DND-41 (cell line): ENCODE measurements around the gene GOSR2.

Experiments used
- ATAC-seq: fragments of 200-7000 bp; cut with Tn5 transposase; 3 replicates; pipeline ENCODE4 v1.9.1; 2021; ENCODE audit warnings: low read depth; ENCODE audit not compliant: insufficient read depth
- DNase-seq: peaks from one replicate; pipeline ENCODE4 v3.0.0-alpha.2; 2020
- H2AFZ ChIP-seq: 2 replicates; pipeline ENCODE4 v1.6.0; 2012; ENCODE audit warnings: low read depth, low read length
- H3K27ac ChIP-seq: 2 replicates; pipeline ENCODE4 v1.5.1; 2012; ENCODE audit warnings: low read length, inconsistent platforms
- H3K27me3 ChIP-seq: fragments of 200-600 bp; sonication (generic); 2 replicates; pipeline ENCODE4 v1.6.0; 2012; ENCODE audit warnings: low read length, mild to moderate bottlenecking, inconsistent platforms; ENCODE audit not compliant: insufficient read depth, poor library complexity
- H3K36me3 ChIP-seq: 2 replicates; pipeline ENCODE4 v1.5.1; 2012; ENCODE audit warnings: low read length, inconsistent platforms; ENCODE audit not compliant: insufficient read depth
- H3K4me1 ChIP-seq: 2 replicates; pipeline ENCODE4 v1.5.1; 2012; ENCODE audit warnings: mild to moderate bottlenecking, low read length; ENCODE audit not compliant: insufficient read depth
- H3K4me2 ChIP-seq: 2 replicates; pipeline ENCODE4 v1.6.0; 2012; ENCODE audit warnings: mild to moderate bottlenecking, moderate library complexity, low read length, inconsistent platforms; ENCODE audit not compliant: insufficient read depth
- H3K4me3 ChIP-seq, 2 experiments: fragments of 200-600 bp in 1 of 2; shearing (Covaris generic) in 1 of 2; 2 replicates each; pipeline ENCODE4 v1.5.1; 2012 to 2016; ENCODE audit warnings: inconsistent platforms in 2 of 2, low read length in 2 of 2, mild to moderate bottlenecking in 2 of 2, low read depth in 1 of 2, moderate library complexity in 1 of 2
- H3K79me2 ChIP-seq: 2 replicates; pipeline ENCODE4 v1.6.0; 2012; ENCODE audit warnings: low read length, inconsistent platforms; ENCODE audit not compliant: insufficient read depth
- H3K9ac ChIP-seq: 2 replicates; pipeline ENCODE4 v1.6.0; 2012; ENCODE audit warnings: low read depth, mild to moderate bottlenecking, inconsistent platforms, low read length, moderate library complexity
- H3K9me3 ChIP-seq: 2 replicates; pipeline ENCODE4 v1.5.1; 2012; ENCODE audit warnings: low read length, moderate library complexity, mild to moderate bottlenecking, inconsistent platforms; ENCODE audit not compliant: insufficient read depth, severe bottlenecking
- H4K20me1 ChIP-seq: 2 replicates; pipeline ENCODE4 v1.6.0; 2012; ENCODE audit warnings: low read length; ENCODE audit not compliant: insufficient read depth
- CTCF ChIP-seq: IDR thresholded peaks from 2 replicates; pipeline ENCODE4 v1.5.1; 2012; ENCODE audit warnings: borderline replicate concordance, low read length, moderate library complexity, mild to moderate bottlenecking; ENCODE audit not compliant: poor library complexity, severe bottlenecking; ENCODE audit errors: extremely low read depth
- EZH2 ChIP-seq: IDR thresholded peaks from 3 replicates; pipeline ENCODE4 v1.6.1; 2012; ENCODE audit warnings: borderline replicate concordance, low read depth, mild to moderate bottlenecking, moderate library complexity, low read length, inconsistent platforms; ENCODE audit not compliant: severe bottlenecking

Gene GOSR2

GRCh38 chr17:46922804-46923635 lies at the start of gene GOSR2:
GOSR2 (plus strand) TSS chr17:46923160; CDS start chr17:46923193, 33 bp downstream.
- Histone ChIP-seq H3K4me3 (peak within 1 kb of the TSS; percentile 78 to 92), H3K4me1 (peaks cover 45% of the 10 kb centered on the region), H3K9ac (peak within 1 kb of the TSS; percentile 82), H4K20me1 (peaks cover 24% of the 10 kb centered on the region), H3K79me2 (peaks cover 51% of the 10 kb centered on the region), H2AFZ (peak within 1 kb of the TSS; percentile 85), H3K27me3 (no peaks in the 10 kb centered on the region), H3K9me3 (no peaks in the 10 kb centered on the region), H3K4me2 (peak within 1 kb of the TSS; percentile 74), H3K27ac (peak within 1 kb of the TSS; percentile 94), H3K36me3 (no peaks in the 10 kb centered on the region; the same call in none of the 2 replicates)
- no peak for TF ChIP-seq EZH2
- TF ChIP-seq CTCF = no peak
- DNase-seq = peak; percentile 91
- peak; percentile 94 for ATAC-seq

GRCh38 chr17:46873941-46874645 lies 48.9 kb upstream of the GOSR2 start:
- Histone ChIP-seq H3K4me3 (no peak overlapping the region), H2AFZ (no peak overlapping the region), H3K27me3 (no peaks in the 10 kb centered on the region), H3K4me2 (no peak overlapping the region), H4K20me1 (no peaks in the 10 kb centered on the region), H3K27ac (no peak overlapping the region), H3K9me3 (no peaks in the 10 kb centered on the region), H3K4me1 (peaks cover 4% of the 10 kb centered on the region), H3K36me3 (no peaks in the 10 kb centered on the region), H3K79me2 (no peaks in the 10 kb centered on the region), H3K9ac (no peak overlapping the region)
- TF ChIP-seq CTCF = no peak
- TF ChIP-seq EZH2 = no peak
- no peak for DNase-seq
- no peak for ATAC-seq

- TF ChIP-seq CTCF = no peak
- TF ChIP-seq EZH2 = no peak
- Histone ChIP-seq H3K4me2 (no peak overlapping the region), H3K27ac (no peak overlapping the region), H3K27me3 (no peaks in the 10 kb centered on the region), H3K36me3 (no peaks in the 10 kb centered on the region), H2AFZ (no peak overlapping the region), H3K79me2 (no peaks in the 10 kb centered on the region), H4K20me1 (no peaks in the 10 kb centered on the region), H3K9ac (no peak overlapping the region), H3K4me1 (peaks cover 4% of the 10 kb centered on the region), H3K9me3 (no peaks in the 10 kb centered on the region), H3K4me3 (no peak overlapping the region)
- no peak for DNase-seq
- no peak for ATAC-seq
Measured at GRCh38 chr17:46874906-46875305, 48.1 kb upstream of the GOSR2 start.
